GM13976 (cell line): ENCODE data around the gene FLT3LG.

ENCODE experiments used
- DNase-seq: peaks from one replicate; pipeline ENCODE4 v3.0.0; 2012; ENCODE audit warnings: low spot score
- CTCF ChIP-seq: IDR thresholded peaks from 2 replicates; pipeline ENCODE4 v1.5.1; 2012; ENCODE audit warnings: borderline replicate concordance, mild to moderate bottlenecking; ENCODE audit not compliant: insufficient read depth; ENCODE audit errors: extremely low read depth, missing control alignments, control extremely low read depth
- in situ Hi-C: fragments of 300-500 bp; cut with MboI; formaldehyde crosslinking; loops from one replicate; pipeline ENCODE4 v1.12.0; 2022; ENCODE audit warnings: low sequenced_read_pairs, mixed read lengths, inconsistent platforms; ENCODE audit not compliant: unreplicated experiment

The FLT3LG gene

GRCh38 chr19:49445997-49446396 lies 28.0 kb upstream of the FLT3LG start:
- no peak for TF ChIP-seq CTCF
- no peak for DNase-seq
- in situ Hi-C loops, result loop anchor here (25.0 kb wide), 1 partner anchor 184 kb away; no protein-coding TSS in a partner anchor

- in situ Hi-C loops, result loop anchor here (25.0 kb wide), 1 partner anchor 185 kb away; no protein-coding TSS in a partner anchor
- DNase-seq, result no peak
- no peak for TF ChIP-seq CTCF
Measured at GRCh38 chr19:49447485-49448431, 26.3 kb upstream of the FLT3LG start.

GRCh38 chr19:49448432-49448786 lies 25.6 kb upstream of the FLT3LG start:
- DNase-seq, result no peak
- TF ChIP-seq CTCF, result no peak
- in situ Hi-C loops, result loop anchor here (25.0 kb wide), 1 partner anchor 186 kb away; no protein-coding TSS in a partner anchor

GRCh38 chr19:49450405-49450804 lies 23.6 kb upstream of the FLT3LG start:
- TF ChIP-seq CTCF, result no peak
- in situ Hi-C loops, result no loop called here
- DNase-seq, result no peak

- in situ Hi-C loops, result no loop called here
- TF ChIP-seq CTCF, result no peak
- peak; percentile 91 for DNase-seq
Measured at GRCh38 chr19:49451430-49452181, 22.4 kb upstream of the FLT3LG start, which contains the start of gene PIH1D1. Gene PIH1D1 (minus strand): TSS chr19:49451814. CDS start chr19:49451574, 240 bp downstream.

GRCh38 chr19:49453013-49453756 lies 20.8 kb upstream of the FLT3LG start, which contains the start of gene ALDH16A1:
Gene ALDH16A1 (plus strand): TSS chr19:49453225. CDS start chr19:49453332, 107 bp downstream.
- in situ Hi-C loops, result no loop called here
- DNase-seq, result peak; percentile 95
- TF ChIP-seq CTCF, result no peak
